GM21723 (cell line): ENCODE results near the gene SULT4A1.

Experiments
- ATAC-seq: cut with Tn5 transposase; IDR thresholded peaks from one replicate; pipeline ENCODE4 v1.9.1; 2021; ENCODE audit warnings: mild to moderate bottlenecking, moderate library complexity; ENCODE audit not compliant: unreplicated experiment

SULT4A1 gene

DNA sequence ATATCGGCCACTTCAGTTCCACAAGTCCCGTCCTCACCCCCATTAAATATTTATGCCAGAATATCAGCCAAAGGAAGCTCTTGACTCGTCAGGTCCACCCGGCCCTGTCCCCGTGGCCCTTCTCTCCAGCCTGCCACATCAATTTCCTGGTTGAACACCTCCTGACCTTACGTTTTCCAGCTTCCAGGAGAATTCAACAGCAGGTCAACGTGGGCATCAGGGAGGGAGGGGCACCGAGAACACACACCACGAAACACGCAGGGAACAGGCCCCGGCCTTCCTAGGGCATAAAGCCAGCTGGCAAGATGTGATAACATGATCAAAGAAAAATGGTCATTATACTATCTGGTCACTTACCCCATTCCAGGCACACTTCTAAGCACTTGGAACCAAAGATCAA is 15.3 kb downstream of the SULT4A1 start:
- no peak for ATAC-seq

- no peak for ATAC-seq
Measured at GRCh38 chr22:43845981-43846380, 16.3 kb downstream of the SULT4A1 start.

- no peak for ATAC-seq
Measured at GRCh38 chr22:43844560-43845545, 17.5 kb downstream of the SULT4A1 start.

DNA sequence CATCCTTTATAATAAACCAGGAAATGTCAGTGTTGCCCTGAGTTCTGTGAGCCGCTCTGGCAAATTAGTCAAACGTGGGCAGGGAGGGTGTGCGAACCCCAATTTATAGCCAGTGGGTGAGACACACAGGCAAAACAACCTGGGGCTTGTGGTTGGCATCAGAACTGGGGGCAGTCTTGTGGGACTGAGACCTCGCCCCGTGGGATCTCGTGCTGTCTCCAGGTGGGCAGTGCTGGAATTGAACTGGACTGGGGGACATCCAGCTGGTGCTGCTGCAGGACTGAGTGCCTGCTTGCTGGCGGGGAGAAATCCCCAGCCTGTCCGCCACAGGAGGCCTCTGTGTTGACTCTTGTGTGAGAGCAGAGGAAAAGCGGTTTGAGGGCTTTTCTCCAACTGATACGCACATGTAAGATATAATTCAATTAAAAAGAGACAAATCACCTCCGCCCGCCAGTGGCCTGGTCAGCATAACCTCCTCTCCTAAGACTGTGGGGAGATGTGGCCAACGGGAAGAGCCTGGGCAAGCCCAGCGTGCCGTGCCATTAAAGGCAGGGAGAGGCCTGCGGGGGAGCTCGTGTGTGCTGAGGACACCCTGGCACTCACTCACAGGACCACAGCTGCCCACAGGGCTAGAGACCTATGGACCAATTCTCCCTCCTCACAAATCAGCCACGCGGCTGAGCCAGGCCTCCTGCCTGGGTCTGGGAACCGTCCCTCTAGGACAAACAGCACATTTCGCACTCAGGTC is 18.4 kb downstream of the SULT4A1 start:
- no peak for ATAC-seq

DNA sequence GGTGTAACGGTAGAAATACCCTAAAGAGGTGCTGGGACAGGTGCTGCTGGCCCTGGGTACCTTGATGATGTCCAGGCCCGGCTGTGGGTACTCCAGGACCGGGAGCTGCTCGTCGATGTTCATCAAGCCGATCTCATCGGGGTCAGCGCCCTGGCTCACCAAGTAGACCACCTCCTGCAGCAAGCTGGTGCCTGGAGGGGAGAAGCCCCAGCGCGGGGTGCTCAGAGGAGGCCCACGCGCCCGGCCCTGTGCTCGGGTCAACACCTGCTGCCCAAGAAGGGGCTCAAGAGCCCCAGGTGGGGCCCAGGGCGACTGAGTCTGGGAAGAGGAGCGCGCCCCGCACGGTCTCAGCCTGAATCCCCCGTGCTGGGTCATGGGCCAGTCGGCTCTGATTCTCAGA is 20.6 kb downstream of the SULT4A1 start:
- ATAC-seq = no peak

GRCh38 chr22:43840851-43841250 is 21.5 kb downstream of the SULT4A1 start:
- no peak for ATAC-seq

DNA sequence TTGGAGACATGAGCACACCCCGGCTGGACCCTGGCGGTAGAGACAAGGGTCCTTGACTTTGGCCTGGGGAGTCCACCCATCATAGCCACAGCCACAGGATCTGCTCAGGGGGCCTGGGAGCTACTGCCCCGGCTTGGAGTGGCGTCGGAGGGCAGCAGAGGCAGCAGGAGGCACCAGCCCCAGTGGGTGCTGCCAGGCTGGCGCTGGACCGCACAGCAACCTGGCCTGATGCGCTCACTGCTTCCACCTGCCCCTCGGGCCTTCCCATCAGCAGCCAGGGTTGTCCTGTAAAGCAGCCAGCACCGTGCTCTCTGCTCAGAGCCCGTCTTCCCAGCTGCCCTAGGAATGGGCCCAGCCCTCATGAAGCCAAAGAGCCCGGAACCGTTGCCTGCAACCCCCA is 21.9 kb downstream of the SULT4A1 start:
- no peak for ATAC-seq

DNA sequence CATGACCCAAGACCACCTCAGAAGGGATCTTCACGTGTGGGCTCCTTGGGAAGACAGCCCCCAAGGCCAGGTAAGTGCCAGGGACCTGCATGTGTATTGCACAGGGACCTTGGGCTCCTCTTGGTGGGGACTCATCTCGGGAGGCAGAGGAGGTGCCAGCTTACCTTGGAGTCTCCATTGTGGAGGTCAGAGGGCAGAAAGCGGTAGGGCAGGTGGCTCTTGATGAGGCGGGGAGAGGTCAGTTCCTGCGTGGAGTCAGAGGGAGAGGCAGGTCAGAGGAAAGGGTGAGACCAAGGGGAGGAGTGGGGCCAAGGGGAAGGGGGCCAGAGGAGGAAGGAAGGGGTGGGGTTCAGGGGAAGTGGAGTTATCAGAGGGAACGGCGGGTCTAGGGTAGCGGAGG is 22.5 kb downstream of the SULT4A1 start:
- no peak for ATAC-seq

DNA sequence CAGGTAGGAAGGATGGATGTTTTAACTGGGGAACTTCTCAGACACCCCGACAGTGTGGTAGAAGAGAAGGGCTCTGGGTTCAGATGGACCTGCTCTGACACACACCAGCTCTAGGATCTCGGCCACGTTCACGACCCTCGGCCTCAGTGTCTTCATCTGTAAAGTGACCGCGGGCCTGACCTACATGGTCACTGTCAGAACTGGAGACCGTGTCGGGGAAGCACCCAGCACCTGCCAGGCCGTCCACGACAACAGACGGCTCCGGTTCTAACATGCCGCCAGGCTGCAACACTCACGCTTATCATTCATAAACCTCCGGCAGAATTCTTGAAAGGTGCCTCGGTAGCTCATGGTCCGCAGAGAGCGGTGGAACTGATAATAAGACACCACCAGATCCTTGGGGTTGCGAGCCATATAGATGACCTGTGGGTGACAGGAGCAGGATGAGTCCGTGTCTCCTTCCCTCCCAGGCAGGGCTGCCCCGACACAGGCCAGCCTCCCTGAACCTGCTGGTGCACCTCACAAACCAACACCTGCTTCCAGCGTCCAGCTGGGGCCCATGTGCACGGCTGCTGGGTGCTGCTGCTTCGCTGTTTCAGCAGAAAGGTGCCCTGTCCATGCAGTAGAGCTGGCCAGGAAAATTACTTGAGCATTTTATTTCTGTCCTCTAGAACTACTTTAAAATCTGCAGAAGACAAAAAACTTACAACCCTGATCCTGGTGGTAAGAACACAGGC is 23.6 kb downstream of the SULT4A1 start:
- ATAC-seq = no peak

DNA sequence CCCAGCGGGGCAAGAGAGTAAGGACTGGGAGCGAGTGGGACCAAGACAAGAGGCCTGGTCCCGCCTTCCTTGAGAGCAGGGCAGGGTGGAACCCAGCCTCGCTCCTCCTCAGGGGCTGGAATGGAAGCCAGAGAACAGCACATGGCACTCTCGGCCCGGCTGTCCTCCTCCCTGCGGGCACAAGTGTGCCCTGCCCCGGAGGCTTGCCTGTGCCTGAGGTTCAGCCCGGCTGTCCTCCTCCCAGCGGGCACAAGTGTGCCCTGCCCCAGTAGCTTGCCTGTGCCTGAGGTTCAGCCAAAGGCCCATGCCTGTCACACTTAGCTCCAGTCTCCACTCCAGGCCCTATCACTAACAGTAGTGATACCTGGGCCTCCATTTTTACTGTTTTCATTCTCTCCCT is 24.2 kb downstream of the SULT4A1 start:
- ATAC-seq = no peak

- ATAC-seq = no peak
Measured at GRCh38 chr22:43837666-43838065, 24.6 kb downstream of the SULT4A1 start.

DNA sequence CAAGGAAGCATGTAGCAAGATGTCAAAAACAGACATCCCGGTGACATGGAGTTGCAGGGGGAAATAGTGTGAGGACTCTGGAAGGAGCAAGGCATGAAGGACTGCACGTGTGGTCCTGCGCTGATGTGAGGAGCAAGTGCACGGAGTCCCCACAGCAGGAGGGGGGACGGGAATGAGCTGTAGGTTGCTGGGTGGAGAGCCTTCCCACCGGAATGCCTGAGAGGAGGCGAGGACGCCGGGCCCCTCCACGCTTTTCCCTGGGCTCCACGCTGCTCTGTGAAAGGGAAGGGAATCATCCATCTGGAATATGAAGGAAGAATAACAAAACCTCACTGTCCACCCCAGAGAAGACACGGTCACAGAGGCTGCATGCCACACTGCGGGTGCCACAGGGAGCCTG is 26.6 kb downstream of the SULT4A1 start:
- ATAC-seq = no peak

GRCh38 chr22:43835166-43835565 is 27.1 kb downstream of the SULT4A1 start:
- no peak for ATAC-seq

DNA sequence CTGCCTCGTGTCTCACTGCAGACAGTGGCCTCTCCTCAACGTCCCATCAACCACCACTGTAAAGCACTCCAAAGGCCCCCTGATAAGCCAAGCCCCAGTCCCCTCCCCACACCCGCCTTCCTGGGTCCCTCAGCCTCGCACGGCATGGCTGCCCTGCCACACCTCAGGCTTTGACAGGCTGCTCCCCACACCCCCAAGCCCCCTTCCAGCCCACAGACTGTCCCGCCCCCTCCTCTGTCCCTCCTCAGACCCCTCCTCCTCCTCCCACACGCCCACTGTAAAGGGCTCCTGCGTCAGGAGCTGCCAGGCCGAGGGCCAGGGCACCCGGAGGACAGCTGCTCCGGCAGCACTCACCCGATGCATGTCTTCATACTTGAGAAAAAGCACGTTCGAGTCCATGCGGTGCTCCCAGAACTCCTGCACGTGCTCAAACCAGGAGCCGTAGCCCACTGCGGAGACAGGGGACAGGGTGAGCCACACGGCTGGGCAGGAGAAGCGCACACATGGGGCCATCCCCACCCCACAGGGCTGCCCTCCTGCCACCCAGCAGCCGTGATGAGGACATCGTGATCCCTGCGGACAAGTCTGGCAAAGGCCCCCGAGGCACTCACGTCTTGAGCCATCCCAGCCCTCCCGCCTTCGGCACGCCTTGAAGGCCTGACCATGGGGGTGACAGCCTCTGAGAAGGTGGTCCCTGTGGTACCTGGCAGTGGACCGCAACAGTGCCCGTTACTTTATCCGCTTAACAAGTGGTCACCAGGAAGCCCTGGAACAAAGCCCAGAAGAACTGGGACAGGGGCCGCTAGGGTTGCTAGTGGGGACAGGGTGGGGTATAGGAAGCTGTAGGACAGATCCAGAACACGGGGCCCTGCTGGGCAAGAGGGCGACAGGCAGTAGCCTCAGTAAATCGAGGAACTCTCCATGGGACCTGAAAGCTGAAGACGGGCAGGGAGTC is 28.8 kb downstream of the SULT4A1 start:
- ATAC-seq = no peak

DNA sequence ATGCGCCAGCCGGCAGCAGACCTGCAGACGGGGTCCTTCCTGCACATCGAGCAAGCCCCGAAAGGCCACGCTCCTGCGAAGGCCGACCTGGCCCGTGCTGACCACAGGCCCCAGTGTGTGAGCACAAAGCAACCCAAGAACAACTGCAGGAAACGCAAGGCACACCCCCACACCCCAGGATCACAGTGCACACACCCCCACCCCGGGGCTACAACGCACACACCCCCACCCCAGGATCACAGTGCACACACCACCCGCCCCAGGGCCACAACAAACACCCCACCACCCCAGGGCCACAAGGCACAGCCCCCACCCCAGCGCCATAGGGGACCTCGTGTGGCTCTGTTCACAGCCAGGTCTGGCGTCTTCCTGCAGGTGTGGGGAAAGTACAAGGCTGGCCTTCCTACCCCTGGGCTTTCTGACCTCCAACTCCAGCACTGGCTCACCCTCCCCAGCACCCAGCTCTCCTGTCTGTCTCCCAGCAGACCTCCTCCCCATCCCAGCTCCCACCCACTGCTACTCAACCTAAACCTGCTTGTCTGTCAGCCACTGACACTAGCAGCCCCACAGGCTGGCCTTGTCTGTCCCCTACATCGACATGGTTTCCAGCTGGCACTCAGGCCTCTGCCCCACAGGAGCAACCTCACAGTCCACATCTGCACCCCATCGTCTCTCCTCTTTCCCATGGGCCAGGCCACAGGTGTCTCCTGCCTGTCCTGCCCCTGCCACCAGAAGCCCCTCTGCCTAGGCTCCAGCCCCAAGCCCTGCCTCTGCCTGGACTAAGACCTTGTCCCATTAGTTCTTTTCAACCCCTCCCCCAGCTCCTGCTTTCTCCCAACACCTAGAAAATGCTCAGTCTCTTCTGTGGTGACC is 29.7 kb downstream of the SULT4A1 start:
- ATAC-seq = no peak

- no peak for ATAC-seq
Measured at GRCh38 chr22:43831561-43832392, 30.5 kb downstream of the SULT4A1 start.

- ATAC-seq = no peak
Measured at GRCh38 chr22:43830931-43831560, 31.3 kb downstream of the SULT4A1 start.
